Measurements from ENCODE around the gene AK8.

DNA sequence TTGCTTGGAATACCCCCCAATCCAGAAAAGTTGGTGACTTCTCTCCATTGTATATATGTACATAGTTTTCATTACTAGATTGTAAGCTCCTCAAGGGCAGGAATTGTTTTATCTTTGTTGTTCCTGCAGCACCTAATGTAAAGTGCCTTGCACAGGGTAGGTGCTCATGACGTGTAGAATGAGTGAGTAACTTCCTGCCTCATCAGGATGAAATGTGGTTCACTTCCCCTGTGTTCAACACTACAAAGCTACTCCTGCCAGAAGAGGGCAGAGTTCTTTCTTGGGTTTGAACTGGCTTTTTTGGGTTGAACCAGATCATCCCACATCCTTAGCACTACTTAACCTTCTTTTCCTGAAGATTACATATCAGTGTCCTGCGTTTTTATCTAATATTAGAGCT lies 183.9 kb downstream of the AK8 start:
- TF ChIP-seq TCF4 (CRISPR knock-in tag; IDR thresholded peaks at IDR 0.05; ENCODE audit: borderline replicate concordance) (no peak), BACH2 (CRISPR knock-in tag; IDR thresholded peaks at IDR 0.05; ENCODE audit: borderline replicate concordance) (no peak), ZNF8 (CRISPR knock-in tag; IDR thresholded peaks at IDR 0.05) (no peak), OSR1 (CRISPR knock-in tag; IDR thresholded peaks at IDR 0.05) (no peak), ZFP30 (CRISPR knock-in tag; IDR thresholded peaks at IDR 0.05) (no peak), GLIS3 (CRISPR knock-in tag; IDR thresholded peaks at IDR 0.05) (no peak)
- TF ChIP-seq, protein P1, sequence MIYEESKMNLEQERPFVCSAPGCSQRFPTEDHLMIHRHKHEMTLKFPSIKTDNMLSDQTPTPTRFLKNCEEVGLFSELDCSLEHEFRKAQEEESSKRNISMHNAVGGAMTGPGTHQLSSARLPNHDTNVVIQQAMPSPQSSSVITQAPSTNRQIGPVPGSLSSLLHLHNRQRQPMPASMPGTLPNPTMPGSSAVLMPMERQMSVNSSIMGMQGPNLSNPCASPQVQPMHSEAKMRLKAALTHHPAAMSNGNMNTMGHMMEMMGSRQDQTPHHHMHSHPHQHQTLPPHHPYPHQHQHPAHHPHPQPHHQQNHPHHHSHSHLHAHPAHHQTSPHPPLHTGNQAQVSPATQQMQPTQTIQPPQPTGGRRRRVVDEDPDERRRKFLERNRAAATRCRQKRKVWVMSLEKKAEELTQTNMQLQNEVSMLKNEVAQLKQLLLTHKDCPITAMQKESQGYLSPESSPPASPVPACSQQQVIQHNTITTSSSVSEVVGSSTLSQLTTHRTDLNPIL (CRISPR knock-in tag; IDR thresholded peaks at IDR 0.05; ENCODE audit: low read depth) = no peak
- TF ChIP-seq, protein P2, sequence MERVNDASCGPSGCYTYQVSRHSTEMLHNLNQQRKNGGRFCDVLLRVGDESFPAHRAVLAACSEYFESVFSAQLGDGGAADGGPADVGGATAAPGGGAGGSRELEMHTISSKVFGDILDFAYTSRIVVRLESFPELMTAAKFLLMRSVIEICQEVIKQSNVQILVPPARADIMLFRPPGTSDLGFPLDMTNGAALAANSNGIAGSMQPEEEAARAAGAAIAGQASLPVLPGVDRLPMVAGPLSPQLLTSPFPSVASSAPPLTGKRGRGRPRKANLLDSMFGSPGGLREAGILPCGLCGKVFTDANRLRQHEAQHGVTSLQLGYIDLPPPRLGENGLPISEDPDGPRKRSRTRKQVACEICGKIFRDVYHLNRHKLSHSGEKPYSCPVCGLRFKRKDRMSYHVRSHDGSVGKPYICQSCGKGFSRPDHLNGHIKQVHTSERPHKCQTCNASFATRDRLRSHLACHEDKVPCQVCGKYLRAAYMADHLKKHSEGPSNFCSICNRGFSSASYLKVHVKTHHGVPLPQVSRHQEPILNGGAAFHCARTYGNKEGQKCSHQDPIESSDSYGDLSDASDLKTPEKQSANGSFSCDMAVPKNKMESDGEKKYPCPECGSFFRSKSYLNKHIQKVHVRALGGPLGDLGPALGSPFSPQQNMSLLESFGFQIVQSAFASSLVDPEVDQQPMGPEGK (CRISPR knock-in tag; IDR thresholded peaks at IDR 0.05; ENCODE audit: borderline replicate concordance) = no peak

All from SK-N-SH treated with all-trans-retinoic acid at 6 μM for 48 hours (cell line).